Measurements from ENCODE around the gene TNFRSF25.
"Not testable (repeated sequence)": the region's sequence is repeated elsewhere in the genome, so short reads cannot be mapped to it uniquely, and the experiment has no call there.

The TNFRSF25 gene

DNA sequence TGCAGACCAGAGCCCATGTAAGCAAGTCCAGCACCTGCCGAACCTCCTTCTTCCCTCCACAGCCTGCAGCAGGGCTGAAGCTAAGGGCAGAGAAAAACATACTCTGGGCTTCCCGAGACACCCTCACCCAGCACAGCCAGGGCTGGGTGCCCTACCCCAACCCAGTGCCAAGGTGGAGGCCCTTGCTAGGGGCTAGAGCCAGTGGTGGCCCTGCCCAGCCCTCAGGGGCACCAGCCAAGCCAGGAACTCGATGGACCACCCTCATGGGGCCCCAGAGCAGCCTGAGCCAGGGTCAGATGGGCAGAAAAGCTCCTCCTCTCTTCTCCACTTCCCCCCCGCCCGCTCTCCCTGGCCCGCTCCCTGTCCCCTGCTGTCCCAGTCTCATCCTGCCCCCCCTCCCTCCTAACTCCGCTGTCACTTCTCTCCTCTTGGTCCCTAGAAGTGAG, 15.9 kb downstream of the TNFRSF25 start:
- DNase-seq = no peak

DNA sequence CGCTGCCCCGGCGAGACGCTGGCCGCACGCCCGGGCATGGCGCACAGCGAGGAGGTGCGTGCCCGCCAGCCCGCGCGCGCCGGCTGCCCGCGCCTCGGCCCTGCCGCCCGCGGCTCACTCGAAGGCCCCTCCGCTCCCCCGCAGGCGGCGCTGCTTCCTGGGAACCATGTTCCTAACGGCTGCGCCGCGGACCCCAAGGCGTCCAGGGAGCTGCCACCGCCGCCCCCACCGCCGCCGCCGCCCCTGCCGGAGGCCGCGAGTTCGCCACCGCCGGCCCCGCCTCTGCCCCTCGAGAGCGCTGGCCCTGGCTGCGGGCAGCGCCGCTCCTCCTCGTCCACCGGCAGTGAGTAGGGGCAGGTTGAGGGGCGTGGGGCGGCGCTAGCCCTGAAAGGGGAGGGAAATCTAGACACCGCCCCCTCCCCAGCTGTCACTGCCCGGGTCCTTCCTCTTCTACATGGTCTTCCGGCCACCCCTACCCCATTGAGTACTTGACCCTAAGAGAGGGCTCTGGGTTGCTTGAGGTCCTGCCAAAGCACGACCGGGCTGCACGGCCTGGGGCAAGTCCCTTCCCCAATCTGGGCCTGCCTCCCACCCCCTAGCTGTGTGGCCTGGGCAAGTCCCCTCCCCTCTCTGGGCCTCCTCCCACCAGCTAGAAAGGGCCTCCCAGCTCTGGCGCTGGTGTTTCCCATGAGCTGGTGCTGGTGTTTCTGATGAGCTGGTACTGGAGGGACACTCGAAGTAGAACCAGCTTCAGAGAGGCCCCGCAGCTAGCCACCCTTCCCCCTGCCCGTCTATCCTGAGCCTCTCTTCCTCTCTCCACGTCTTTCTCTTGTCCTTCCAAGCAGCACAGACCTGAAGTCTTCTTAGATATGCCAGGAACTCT, 17.0 kb downstream of the TNFRSF25 start:
- peak; percentile 25 for DNase-seq

DNA sequence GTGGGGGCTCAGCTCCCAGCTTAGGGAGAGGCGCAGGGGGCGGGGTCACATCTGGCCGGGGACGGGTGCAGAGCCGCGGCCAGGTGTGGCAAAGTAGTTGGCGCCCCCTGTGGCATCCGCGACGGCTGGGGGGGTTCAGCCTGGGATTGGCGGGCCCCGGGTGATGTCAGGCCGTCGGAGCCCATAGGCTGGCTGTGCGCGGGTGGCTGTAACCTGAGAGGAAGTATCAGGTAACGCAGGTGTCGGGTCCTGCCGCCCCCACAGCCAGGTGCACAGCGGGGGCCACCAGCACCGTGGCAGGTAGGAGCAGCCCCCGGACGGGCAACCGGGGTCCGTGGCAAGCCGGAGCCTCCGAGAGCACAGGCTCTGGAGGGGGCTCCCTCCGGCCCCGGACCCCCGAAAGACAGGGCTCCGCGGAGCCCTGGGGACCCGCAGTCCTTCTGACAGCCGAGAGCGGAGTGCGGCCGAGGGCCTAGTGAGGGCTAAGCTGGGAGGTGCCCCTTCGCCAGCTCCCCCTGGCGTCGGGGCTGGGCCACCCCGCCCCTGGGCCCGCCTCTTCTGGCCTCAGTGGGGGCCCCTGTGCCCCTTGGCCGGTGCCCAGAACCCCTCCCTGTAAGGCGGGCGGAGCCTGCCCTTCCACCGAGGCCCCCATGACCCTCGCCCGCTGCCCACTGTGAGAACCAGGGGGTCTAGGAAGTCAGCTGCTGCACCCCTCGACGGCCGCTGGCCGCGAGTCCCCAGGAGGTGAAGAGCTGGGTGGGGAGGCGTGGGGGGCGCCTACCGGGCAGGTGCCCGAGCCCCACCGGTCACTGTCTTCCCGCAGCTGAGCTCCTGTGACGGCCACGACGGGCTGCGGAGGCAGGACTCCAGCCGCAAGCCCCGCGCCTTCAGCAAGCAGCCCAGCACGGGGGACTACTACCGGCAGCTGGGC, 17.9 kb downstream of the TNFRSF25 start:
- peak; percentile 67 for DNase-seq

DNA sequence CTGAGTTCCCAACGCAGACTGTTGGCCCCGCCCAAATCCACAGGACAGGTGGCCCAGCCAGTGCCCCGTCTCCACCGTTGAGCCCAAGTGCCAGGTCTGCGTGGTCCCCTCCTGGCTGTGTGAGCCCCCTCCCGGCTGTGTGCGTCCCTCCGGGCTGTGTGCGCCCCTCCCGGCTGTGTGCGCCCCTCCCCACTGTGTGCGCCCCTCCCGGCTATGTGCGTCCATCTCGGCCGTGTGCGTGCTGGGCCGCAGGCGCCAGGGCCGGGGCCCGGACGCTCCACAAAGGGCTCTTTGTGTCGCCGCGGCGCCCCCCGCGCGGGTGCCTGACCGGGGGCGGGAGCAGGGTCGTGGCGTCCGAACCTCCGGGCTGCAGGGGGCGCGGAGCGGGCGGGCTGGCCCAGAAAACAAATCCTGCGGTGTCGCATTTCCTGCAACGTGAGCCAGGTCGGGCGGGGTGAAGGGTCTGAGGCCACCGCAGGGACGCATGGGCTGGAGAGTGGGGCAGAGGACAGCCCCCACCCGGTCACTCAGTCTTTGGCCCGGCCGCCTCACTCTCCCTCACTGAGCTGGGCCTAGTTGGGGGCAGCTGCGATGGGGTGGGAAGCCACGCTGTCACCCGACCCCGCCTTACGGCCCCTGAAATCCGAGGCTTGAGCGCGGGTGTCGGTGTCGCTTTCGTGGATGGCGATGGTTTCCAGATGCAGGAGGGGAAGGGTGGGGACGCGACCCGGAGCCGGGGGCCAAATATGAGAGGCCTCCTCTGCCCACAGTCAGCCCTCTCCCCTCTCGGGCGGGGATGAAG, 18.8 kb downstream of the TNFRSF25 start:
- no peak for DNase-seq

DNA sequence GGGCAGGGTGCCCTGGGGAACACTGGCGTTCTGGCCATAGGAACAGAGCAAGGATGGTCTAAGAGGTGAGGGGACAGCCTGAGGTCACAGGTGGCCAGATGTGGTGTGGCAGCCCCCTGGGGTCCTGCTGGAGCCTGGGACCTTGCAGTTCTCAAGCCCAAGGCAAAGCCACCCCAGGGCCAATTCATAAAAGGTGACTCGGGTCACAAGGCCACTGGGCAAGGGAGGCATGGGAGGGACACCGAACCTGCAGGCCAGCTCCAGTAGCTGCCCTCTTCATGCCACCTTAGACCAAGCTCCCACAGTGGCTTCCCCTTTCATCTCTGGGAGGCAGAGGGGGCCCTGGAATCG, 19.3 kb downstream of the TNFRSF25 start:
- no peak for DNase-seq

DNA sequence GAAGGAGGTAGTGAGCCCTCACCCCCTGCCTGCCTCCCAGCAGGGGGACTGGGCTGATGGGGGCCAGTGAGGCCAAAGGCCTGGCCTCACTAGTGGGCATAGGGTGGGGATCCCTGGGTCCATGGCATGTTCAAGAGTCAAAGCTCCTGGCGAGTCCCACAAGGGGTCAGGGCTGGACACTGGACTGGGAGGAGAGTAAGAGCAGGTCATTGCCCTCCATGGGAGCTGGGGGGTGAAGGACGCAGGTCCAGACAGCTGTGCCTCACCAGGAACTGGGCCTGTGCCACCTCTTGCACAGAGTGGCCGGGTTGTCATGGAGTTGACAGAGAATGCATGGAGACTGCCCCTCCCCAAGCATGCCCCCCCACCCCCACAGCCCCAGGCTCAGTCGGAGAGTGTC, 20.0 kb downstream of the TNFRSF25 start:
- not testable (repeated sequence) for DNase-seq

DNA sequence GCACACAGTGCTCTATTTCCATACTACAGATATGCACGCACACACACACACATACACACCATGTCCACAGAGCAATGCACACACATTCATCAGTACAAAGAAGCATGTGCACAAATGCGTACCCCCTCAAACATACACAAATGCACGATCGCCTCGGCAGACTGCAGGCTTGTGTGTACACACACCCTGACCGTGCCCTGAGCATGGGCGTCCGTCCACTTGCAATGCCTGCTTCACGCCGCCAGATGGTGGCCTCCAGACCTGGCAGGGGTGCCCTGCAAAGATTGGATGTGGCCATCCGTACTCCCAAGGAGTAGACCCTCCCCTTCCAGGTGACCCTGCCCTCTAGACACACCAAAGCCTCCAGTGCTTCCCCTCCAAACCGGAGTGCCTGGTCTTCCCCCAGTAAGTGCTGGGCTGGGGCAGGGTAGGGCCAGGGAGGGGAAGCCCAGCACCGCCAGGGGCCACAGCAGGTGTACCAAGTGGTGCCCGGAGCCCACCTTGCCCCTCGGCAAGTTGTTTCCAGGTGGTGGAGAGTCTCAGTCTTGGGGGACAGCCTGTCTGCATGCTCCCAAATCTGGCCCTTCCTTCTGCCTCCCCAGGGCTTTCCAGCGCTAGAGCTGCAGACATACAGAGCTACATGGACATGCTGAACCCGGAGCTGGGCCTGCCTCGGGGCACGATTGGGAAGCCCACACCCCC, 20.8 kb downstream of the TNFRSF25 start:
- DNase-seq = no peak

DNA sequence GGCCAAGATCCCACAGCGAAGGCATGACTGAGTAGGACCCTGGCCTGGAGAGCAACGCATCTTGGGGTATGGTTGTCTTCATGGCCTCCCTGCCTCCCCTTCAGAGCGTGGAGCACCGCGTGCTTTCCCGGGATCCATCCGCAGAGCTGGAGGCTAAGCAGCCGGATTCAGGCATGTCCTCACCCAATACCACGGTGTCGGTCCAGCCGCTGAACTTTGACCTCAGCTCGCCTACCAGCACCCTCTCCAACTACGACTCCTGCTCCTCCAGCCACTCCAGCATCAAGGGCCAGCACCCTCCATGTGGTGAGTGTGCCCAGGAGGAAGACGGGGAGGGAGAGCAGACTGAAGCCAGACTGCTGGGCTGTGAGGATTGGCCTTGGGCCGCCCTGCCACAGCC, 21.6 kb downstream of the TNFRSF25 start:
- no peak for DNase-seq

DNA sequence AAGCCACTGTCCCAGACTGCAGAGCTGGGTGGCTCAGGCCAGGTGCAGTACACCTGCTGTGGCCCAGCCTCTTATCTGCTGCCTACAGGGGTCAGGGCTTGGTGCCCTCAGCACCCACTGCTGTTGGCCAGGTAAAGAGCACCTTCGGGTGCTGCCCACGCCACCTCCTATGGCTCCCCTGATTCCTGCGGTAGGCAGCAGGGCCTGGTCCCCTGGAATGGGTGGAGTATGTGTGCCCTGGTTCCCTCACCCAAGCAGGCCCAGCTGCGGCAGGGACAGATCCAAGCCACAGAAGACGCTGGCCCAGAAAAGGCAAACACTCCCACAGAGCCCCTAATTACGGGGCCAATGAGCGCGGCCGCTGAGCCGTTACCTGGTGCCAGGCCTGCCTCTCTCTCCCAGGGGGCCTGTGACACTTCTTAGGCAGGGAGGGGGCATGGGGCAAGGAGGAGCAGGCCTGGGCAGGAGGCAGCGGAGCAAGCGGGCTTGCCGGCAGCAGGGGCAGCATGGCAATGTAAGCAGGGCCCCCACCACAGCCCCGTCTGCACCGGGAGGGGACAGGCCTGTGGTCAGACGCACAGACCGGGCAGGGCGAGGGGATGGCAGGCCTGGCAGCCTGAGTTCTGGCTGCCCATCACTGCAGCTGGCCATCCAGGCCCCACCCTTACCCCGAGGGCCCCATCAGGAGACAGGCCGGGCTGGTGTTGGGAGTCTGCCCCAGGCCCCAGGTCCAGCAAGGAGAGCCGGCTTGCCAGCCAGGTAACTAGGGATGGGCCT, 22.4 kb downstream of the TNFRSF25 start:
- DNase-seq = no peak

DNA sequence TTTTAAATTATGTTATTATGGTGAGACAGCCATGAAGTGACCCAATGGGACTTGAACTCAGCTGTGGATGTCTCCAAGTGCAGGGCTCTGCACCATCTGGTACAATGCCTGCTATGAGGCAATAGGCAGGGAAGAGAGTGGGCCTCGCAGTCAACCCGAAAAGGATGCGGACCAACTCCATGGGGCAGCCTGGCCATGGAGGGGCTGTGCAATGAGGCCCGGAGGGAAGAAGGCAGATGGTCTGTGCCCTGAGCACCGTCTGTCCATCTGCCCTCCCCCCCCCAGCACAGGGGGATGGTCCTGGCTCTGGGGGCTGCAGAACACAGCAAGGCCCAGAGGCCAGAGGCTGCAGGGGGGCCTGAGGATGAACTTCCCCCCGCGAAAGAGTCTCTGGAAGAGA, 24.4 kb downstream of the TNFRSF25 start:
- DNase-seq = no peak

DNA sequence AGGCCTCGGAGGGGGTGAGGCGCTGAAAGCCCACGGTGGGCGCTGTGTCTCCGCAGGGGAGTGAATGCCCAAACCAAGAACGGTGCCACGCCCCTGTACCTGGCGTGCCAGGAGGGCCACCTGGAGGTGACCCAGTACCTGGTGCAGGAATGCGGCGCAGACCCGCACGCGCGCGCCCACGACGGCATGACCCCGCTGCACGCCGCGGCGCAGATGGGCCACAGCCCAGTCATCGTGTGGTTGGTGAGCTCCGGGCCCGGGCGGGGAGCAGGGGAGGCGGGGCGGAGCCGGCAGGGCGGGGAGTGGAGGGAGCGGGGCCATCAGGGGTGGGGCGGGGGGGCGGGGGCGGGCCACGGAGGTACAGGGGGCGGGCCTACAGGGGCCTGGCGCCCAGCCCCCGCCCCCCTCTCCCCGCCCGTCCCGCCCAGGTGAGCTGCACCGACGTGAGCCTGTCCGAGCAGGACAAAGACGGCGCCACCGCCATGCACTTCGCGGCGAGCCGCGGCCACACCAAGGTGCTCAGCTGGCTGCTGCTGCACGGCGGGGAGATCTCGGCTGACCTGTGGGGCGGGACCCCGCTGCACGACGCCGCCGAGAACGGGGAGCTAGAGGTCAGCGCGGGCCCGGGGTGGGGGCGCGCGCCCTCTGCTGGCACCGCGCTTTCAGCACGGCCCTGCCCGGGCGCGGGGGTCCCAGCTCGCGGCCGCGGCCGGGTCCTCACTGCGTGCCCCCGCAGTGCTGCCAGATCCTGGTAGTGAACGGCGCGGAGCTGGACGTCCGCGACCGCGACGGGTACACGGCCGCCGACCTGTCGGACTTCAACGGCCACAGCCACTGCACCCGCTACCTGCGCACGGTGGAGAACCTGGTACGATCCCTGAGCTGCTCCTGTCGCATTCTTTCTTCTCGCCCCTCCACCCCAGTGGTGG, 25.5 kb downstream of the TNFRSF25 start:
- DNase-seq = peak; percentile 78

DNA sequence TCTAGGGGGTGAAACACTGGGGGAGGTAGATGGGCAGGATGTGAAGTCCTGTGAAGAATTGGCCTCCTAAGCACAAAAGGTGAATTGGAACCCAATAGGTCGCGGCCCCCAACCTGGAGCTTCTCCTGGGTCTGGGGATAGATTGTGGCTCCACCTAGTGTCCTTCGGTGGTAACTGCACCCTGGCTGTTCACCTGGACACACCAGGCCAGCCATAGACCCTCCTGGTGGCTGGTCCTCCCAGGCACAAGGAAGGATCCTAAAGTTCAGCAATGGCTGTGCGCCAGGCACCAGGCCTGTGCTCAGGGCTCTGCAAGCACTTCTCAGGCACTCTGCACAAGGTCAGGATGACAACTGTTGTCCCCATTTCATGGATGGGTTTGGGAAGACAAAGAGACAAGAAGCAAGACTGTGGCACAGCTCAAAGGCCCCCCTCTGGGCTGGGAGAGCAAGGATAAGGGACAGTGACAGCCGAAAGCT, 27.9 kb downstream of the TNFRSF25 start:
- peak; percentile 68 for DNase-seq

DNA sequence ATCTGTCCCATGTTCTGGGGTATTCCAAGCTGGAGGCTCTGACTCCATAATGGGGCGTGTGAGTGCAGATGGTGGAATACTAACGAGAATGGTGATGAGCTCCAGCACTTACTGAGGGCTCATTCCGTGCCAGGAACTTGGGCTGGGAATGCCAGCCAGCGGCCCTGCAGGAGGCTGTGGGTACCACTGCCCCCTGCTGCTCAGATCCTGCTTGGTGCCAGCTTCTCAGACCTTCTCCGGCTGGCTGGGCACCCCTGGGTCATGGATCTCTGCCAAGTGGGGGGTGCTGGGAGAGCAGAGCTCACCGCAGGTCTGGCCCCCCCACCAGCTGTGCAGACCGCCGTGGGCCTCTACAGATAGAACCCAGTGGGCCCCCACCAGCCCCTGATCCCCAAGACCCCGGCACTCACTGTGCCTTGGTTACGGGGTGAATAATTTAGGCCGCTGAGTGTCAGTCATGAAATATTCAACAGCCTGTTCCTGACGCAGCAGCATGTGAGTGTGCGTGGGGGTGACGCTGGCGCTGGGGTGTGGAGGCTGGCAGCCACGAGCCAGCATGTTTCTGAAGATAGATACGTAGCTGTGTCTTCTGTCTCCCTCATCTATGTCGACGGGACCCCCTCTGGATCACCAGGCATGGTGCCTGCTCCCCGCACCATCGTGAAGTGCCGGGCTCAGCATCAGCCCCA, 28.8 kb downstream of the TNFRSF25 start:
- DNase-seq = not testable (repeated sequence)

DNA sequence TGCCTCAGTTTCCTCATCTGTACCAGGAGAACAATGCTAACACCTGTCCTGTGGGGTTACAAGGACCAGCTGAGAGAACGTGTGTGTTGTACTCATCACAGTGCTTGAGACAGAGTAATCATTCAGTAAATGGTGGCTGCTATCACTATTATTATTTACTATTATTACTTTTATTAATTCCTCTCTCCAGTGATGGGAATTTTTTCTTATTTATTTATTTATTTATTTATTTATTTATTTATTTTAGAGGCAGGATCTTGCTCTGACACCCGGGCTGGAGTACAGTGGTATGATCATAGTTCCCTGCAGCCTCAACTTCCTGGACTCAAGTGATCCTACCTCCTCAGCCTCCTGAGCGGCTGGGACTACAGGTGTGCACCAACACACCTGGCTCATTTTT, 29.7 kb downstream of the TNFRSF25 start:
- DNase-seq = not testable (repeated sequence)

DNA sequence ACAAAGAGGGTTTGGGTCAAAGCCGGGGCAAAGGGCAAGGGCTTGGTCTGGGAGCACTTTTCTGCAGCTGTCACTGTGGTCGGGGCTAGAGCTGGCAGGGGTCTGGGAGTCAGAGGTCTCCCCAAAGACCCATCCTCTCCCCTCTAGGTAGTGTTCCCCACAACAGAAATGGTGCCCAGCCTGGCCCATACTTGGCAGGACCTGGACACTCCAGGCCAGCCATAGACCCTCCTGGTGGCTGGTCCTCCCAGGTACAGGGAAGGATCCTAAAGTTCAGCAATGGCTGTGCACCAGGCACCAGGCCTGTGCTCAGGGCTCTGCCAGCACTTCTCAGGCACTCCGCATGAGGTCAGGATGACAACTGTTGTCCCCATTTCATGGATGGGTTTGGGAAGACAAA, 30.4 kb downstream of the TNFRSF25 start:
- DNase-seq = no peak

DNA sequence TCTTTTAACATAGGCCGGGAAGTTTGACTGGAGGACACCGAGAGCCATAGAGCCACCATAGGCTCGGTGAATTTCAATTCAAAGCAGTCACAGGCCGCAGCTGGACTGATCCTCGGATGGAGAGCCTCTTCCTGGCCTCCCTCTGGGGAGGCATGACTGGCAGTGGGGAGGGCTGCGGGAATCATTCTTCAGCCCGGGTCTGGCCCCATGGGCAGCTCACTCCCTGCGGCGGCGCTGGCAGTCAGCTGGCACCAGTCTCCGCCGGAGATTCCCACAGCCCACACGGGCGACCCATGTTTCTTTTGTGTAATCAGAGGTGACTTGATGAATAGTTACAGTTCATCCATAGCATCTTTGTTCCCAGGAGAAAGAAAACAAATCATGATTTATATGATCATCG, 30.8 kb downstream of the TNFRSF25 start:
- no peak for DNase-seq

DNA sequence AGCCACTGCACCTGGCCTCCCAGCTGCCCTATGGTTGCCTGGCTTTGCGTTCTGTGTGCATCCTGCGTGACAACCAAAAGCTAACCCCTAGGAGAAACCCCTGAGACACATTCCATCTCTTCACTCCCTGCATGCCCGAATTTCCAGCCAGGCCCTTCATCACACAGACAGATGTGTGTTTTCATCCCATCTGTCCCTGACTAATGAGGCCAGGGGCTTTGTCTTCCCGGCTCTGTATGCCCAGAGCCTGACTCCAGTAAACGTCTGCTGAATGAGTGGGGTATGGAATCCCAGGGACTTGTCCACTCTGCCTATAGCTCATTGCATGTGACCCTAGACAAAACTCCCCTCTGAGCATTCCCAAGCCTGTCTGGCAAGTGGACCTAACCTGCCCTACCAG, 31.8 kb downstream of the TNFRSF25 start:
- DNase-seq = no peak

DNA sequence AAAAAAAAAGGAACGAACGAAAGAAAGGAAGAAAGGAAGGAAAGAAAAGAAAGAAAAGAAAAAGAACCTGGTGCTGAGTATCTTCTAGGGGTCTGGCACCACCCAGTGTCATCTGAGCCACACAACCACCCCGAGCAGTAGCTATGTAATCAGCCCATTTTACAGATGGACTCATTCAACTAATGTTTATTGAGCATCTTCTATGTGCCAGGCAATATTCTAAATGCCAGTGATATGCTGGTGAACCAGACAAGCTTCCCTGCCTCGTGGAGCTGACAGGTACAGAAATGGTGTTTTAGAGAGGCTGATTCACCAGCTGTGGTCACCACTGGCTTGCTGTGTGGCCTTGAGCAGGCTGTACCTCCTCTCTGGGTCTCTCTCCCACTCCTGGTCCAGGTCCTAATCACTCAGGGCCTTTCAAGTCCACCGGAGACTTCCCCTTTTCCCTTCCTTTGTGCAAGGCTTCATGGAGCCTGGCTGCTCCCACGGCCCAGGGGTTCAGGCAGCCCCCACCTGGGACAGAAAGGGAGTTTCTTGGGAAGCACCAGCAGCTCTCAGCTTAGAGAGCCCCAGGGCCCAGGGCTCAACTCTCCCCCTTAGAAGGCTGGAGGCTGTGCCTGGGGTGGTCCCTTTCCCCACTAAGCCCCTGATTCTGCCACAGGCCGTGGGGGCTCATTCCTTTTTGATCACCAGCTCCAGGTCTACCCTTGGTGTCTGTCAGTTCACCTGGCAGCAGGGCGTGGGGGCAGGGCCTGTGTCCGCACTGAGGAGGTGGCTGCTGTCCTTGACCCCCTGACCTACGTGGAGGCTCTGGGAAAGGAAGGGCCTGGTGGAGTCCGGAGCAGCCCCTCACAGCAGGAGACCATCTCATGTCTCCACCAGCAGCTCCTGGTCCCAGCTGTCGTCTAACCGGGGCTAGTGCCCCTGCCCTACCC, 34.1 kb downstream of the TNFRSF25 start:
- DNase-seq = not testable (repeated sequence)
